K562 (cell line): ENCODE measurements around the gene UFC1. TPM values are rescaled to one million over a fixed set of nuclear protein-coding genes. Genes with fewer than 3 reads are reported as not detected.
A peak's percentile ranks its signal among the peaks of the same experiment; 100 is the strongest.

Experiments
- AFF4 ChIP-seq: sonication (generic); formaldehyde crosslinking; IDR thresholded peaks from 2 replicates; pipeline ENCODE4 v1.8.0; 2023; ENCODE audit warnings: mild to moderate bottlenecking, missing genetic modification reagents
- ARHGAP35 ChIP-seq: fragments of 450-650 bp; IDR thresholded peaks from 2 replicates; pipeline ENCODE4 v1.6.1; 2018; ENCODE audit not compliant: partially characterized antibody
- BRD4 ChIP-seq: fragments of 200-600 bp; sonication (generic); IDR thresholded peaks from 2 replicates; pipeline ENCODE4 v1.6.1; 2017; ENCODE audit warnings: inconsistent platforms
- FOXK1 ChIP-seq: sonication (generic); formaldehyde crosslinking; IDR thresholded peaks from 2 replicates; pipeline ENCODE4 v1.8.0; 2022; ENCODE audit warnings: missing genetic modification reagents, mild to moderate bottlenecking, borderline replicate concordance
- GABPB1 ChIP-seq: sonication (generic); formaldehyde crosslinking; IDR thresholded peaks from 2 replicates; pipeline ENCODE4 v1.8.0; 2022; ENCODE audit warnings: mild to moderate bottlenecking, missing genetic modification reagents
- HDAC8 ChIP-seq: fragments of 450-650 bp; IDR thresholded peaks from 2 replicates; pipeline ENCODE4 v1.6.1; 2016; ENCODE audit warnings: mild to moderate bottlenecking, missing genetic modification characterization, moderate library complexity, missing compliant biosample characterization
- IRF2 ChIP-seq: sonication (generic); formaldehyde crosslinking; IDR thresholded peaks from 2 replicates; pipeline ENCODE4 v1.8.1; 2022; ENCODE audit warnings: mild to moderate bottlenecking, missing genetic modification reagents
- MBD2 ChIP-seq: sonication (generic); IDR thresholded peaks from 2 replicates; pipeline ENCODE4 v1.6.1; 2016; ENCODE audit warnings: low read depth, borderline replicate concordance
- NFYB ChIP-seq: IDR thresholded peaks from 2 replicates; pipeline ENCODE4 v1.6.1; 2011; ENCODE audit warnings: mild to moderate bottlenecking, moderate library complexity; ENCODE audit not compliant: insufficient read length; ENCODE audit errors: extremely low read depth
- SRSF7 ChIP-seq: fragments of 200-400 bp; formaldehyde crosslinking; optimal IDR thresholded peaks from 2 replicates; pipeline ENCODE3; 2017; ENCODE audit warnings: mild to moderate bottlenecking, low read depth, low read length
- ZBTB1 ChIP-seq: sonication (generic); formaldehyde crosslinking; IDR thresholded peaks from 2 replicates; pipeline ENCODE4 v1.8.1; 2023; ENCODE audit warnings: missing genetic modification reagents, low read depth, mild to moderate bottlenecking, borderline replicate concordance
- ZNF318 ChIP-seq, 2 experiments: fragments of 450-650 bp; IDR thresholded peaks; 2 replicates each; pipeline ENCODE4 v1.6.1; 2016; ENCODE audit warnings: mild to moderate bottlenecking in 2 of 2, borderline replicate concordance in 1 of 2, low read depth in 1 of 2, moderate library complexity in 1 of 2
- ZNF740 ChIP-seq, 3 experiments: fragments of 200-800 bp in 1 of 3; sonication (Bioruptor generic) in 1 of 3; sonication (generic) in 1 of 3; formaldehyde crosslinking in 1 of 3; IDR thresholded peaks; 2 replicates each; pipeline versions ENCODE4 v1.6.1 to v1.8.0; 2016 to 2022; ENCODE audit warnings: mild to moderate bottlenecking in 2 of 3, missing compliant biosample characterization in 2 of 3, missing genetic modification characterization in 2 of 3, missing genetic modification reagents in 1 of 3
- polyA plus RNA-seq, 8 experiments: library from polyadenylated mRNA; depleted of rRNA in 4 of 8; stranded (reverse) in 5 of 8; unstranded in 3 of 8; fragments of >200 nt; fragmentation: Nextera tagmentation in 2 of 8; fragmentation: Illumina TruSeq in 1 of 8; extraction: Ambion mirVana in 2 of 8; extraction: Trizol in 1 of 8; gene quantifications; 2 replicates each; pipeline versions ENCODE4 v1.2.1 to v1.2.3, GENCODE V29; 2011 to 2014; ENCODE audit warnings: inconsistent platforms in 1 of 8, missing spikeins in 1 of 8
- total RNA-seq, 7 experiments: library from RNA; depleted of rRNA in 6 of 7; stranded (reverse); fragments of >200 nt in 6 of 7; fragmentation: Illumina TruSeq in 2 of 7; extraction: Trizol in 2 of 7; gene quantifications; 2 replicates each; pipeline versions ENCODE4 v1.2.1 to v1.2.3, GENCODE V29; 2011 to 2021; ENCODE audit warnings: low replicate concordance in 1 of 7

Gene UFC1
- total and polyA plus RNA-seq, 9 of the 15 experiments (the other 6 are each of a cell fraction or from before 2014, with no cell fraction given): 92.8 to 220 (median 161) TPM

GRCh38 chr1:161132410-161133219 is 21.2 kb upstream of the UFC1 start, which contains the start of gene DEDD (continued):
- no peak for TF ChIP-seq ZNF740 (CRISPR knock-in tag; IDR thresholded peaks at IDR 0.05)
- peak in 1 of 2 experiments; percentile 15; a peak in 1 of 4 replicates for TF ChIP-seq ZNF740 (tag; IDR thresholded peaks at IDR 0.05)
- TF ChIP-seq HDAC8 (tag): peak; percentile 65; the same call in 1 of the 2 replicates
- 0 out of 2 replicates have a peak, but pooled peaks have one; percentile 60 for TF ChIP-seq ZBTB1 (CRISPR knock-in tag)
- peak; percentile 83; the same call in 1 of the 2 replicates for TF ChIP-seq GABPB1
- no peak for TF ChIP-seq FOXK1 (CRISPR knock-in tag)
- TF ChIP-seq AFF4 (CRISPR knock-in tag): no peak
- no peak for TF ChIP-seq IRF2 (CRISPR knock-in tag)
- TF ChIP-seq ZNF318 (IDR thresholded peaks at IDR 0.05; ENCODE audit: borderline replicate concordance in 1 of 2, low read depth in 1 of 2): no peak
- TF ChIP-seq NFYB: no peak
- no peak for TF ChIP-seq ARHGAP35
- no peak for TF ChIP-seq BRD4
- peak; percentile 81 for TF ChIP-seq MBD2
- TF ChIP-seq SRSF7: no peak
